HEK293 (cell line): ENCODE measurements around the gene CYP3A7.

Experiments used
- CTCF ChIA-PET: fragments of 350-600 bp; formaldehyde crosslinking; extraction: SDS; loops from one replicate; lab custom pipeline; 2021; ENCODE audit warnings: antibody characterized with exemption; lab: Yijun Ruan, JAX
- POLR2A ChIA-PET: fragments of 300-600 bp; formaldehyde crosslinking; extraction: SDS; loops from one replicate; lab custom pipeline; 2020; ENCODE audit warnings: antibody characterized with exemption, inconsistent platforms; lab: Yijun Ruan, JAX
- H3K27ac ChIP-seq: fragments of 200-500 bp; sonication (Bioruptor generic); 2 replicates; pipeline ENCODE4 v1.5.1; 2014; ENCODE audit warnings: low read depth, low read length, control low read depth, inconsistent platforms; ENCODE audit errors: extremely low read depth
- H3K36me3 ChIP-seq, 2 experiments: fragments of 200-500 bp in 1 of 2; sonication (Bioruptor generic) in 1 of 2; 1 replicate in 1 of 2; 2 replicates in 1 of 2; pipeline ENCODE4 v1.5.1; 2014 to 2017; ENCODE audit warnings: inconsistent platforms in 2 of 2, low read length in 2 of 2; ENCODE audit not compliant: control insufficient read depth in 2 of 2, insufficient read depth in 1 of 2
- H3K4me1 ChIP-seq: fragments of 200-500 bp; sonication (Bioruptor generic); 2 replicates; pipeline ENCODE4 v1.5.1; 2014; ENCODE audit warnings: mild to moderate bottlenecking, low read length, inconsistent platforms; ENCODE audit not compliant: control insufficient read depth, insufficient read depth
- H3K4me3 ChIP-seq: 2 replicates; pipeline ENCODE4 v1.5.1; 2011; ENCODE audit warnings: low read depth, mild to moderate bottlenecking, control low read depth, low read length, moderate library complexity
- H3K9me3 ChIP-seq: fragments of 200-500 bp; sonication (Bioruptor generic); 2 replicates; pipeline ENCODE4 v1.5.1; 2014; ENCODE audit warnings: low read depth, low read length, inconsistent platforms; ENCODE audit not compliant: control insufficient read depth, insufficient read depth
- FEZF1 ChIP-seq: fragments of 450-650 bp; formaldehyde crosslinking; IDR thresholded peaks from 2 replicates; pipeline ENCODE4 v1.5.1; 2016; ENCODE audit warnings: missing biosample characterization, missing genetic modification characterization
- HOXC10 ChIP-seq: sonication (generic); formaldehyde crosslinking; IDR thresholded peaks from 2 replicates; pipeline ENCODE4 v1.8.1; 2023; ENCODE audit warnings: mild to moderate bottlenecking, missing genetic modification reagents
- MYNN ChIP-seq: fragments of 450-650 bp; formaldehyde crosslinking; IDR thresholded peaks from 2 replicates; pipeline ENCODE4 v1.5.1; 2016; ENCODE audit warnings: missing biosample characterization, missing genetic modification characterization, borderline replicate concordance
- SP2 ChIP-seq: fragments of 450-650 bp; formaldehyde crosslinking; IDR thresholded peaks from 2 replicates; pipeline ENCODE4 v1.5.1; 2016; ENCODE audit warnings: missing biosample characterization, missing genetic modification characterization
- ZBTB7A ChIP-seq: fragments of 450-650 bp; formaldehyde crosslinking; IDR thresholded peaks from 2 replicates; pipeline ENCODE4 v1.5.1; 2016; ENCODE audit warnings: low read depth, missing biosample characterization, missing genetic modification characterization
- ZEB2 ChIP-seq: fragments of 450-650 bp; formaldehyde crosslinking; IDR thresholded peaks from 2 replicates; pipeline ENCODE4 v1.5.1; 2016; ENCODE audit warnings: missing biosample characterization, missing genetic modification characterization
- ZFP69B ChIP-seq: fragments of 450-650 bp; formaldehyde crosslinking; IDR thresholded peaks from 2 replicates; pipeline ENCODE4 v1.5.1; 2016; ENCODE audit warnings: missing biosample characterization, missing genetic modification characterization
- ZNF112 ChIP-seq: fragments of 450-650 bp; formaldehyde crosslinking; IDR thresholded peaks from 2 replicates; pipeline ENCODE4 v1.5.0; 2017; ENCODE audit warnings: missing biosample characterization, missing genetic modification characterization
- ZNF211 ChIP-seq: fragments of 450-650 bp; formaldehyde crosslinking; IDR thresholded peaks from 2 replicates; pipeline ENCODE4 v1.5.1; 2016; ENCODE audit warnings: low read depth, missing biosample characterization, missing genetic modification characterization
- ZNF214 ChIP-seq: fragments of 450-650 bp; formaldehyde crosslinking; IDR thresholded peaks from 2 replicates; pipeline ENCODE4 v1.5.1; 2017; ENCODE audit warnings: missing biosample characterization, mild to moderate bottlenecking, missing genetic modification characterization, borderline replicate concordance
- ZNF23 ChIP-seq: fragments of 450-650 bp; formaldehyde crosslinking; IDR thresholded peaks from 2 replicates; pipeline ENCODE4 v1.5.1; 2016; ENCODE audit warnings: missing biosample characterization, missing genetic modification characterization, borderline replicate concordance
- ZNF24 ChIP-seq: fragments of 450-650 bp; formaldehyde crosslinking; IDR thresholded peaks from 2 replicates; pipeline ENCODE4 v1.5.1; 2016; ENCODE audit warnings: missing biosample characterization, missing genetic modification characterization
- ZNF416 ChIP-seq: fragments of 450-650 bp; formaldehyde crosslinking; IDR thresholded peaks from 2 replicates; pipeline ENCODE4 v1.5.1; 2016; ENCODE audit warnings: missing biosample characterization, missing genetic modification characterization
- ZNF514 ChIP-seq: fragments of 450-650 bp; formaldehyde crosslinking; IDR thresholded peaks from 2 replicates; pipeline ENCODE4 v1.5.1; 2016; ENCODE audit warnings: missing biosample characterization, missing genetic modification characterization
- ZNF530 ChIP-seq: fragments of 450-650 bp; formaldehyde crosslinking; IDR thresholded peaks from 2 replicates; pipeline ENCODE4 v1.5.1; 2016; ENCODE audit warnings: low read depth, missing biosample characterization, missing genetic modification characterization
- ZNF561 ChIP-seq: fragments of 450-650 bp; IDR thresholded peaks from 2 replicates; pipeline ENCODE4 v1.5.1; 2018; ENCODE audit warnings: missing biosample characterization, missing genetic modification characterization, borderline replicate concordance
- ZNF660 ChIP-seq: fragments of 450-650 bp; IDR thresholded peaks from 2 replicates; pipeline ENCODE4 v1.5.1; 2018; ENCODE audit warnings: missing biosample characterization, mild to moderate bottlenecking, missing genetic modification characterization
- ZNF677 ChIP-seq: fragments of 450-650 bp; IDR thresholded peaks from 2 replicates; pipeline ENCODE4 v1.5.0; 2018; ENCODE audit warnings: missing biosample characterization, mild to moderate bottlenecking, missing genetic modification characterization, moderate library complexity
- ZNF701 ChIP-seq: fragments of 450-650 bp; formaldehyde crosslinking; IDR thresholded peaks from 2 replicates; pipeline ENCODE4 v1.5.1; 2016; ENCODE audit warnings: missing biosample characterization, missing genetic modification characterization
- ZNF791 ChIP-seq: fragments of 450-650 bp; formaldehyde crosslinking; IDR thresholded peaks from 2 replicates; pipeline ENCODE4 v1.5.1; 2016; ENCODE audit warnings: missing biosample characterization, missing genetic modification characterization
- ZNF830 ChIP-seq: fragments of 450-650 bp; IDR thresholded peaks from 2 replicates; pipeline ENCODE4 v1.5.0; 2018; ENCODE audit warnings: missing biosample characterization, missing genetic modification characterization, low read depth, mild to moderate bottlenecking, moderate library complexity
- ZSCAN30 ChIP-seq: fragments of 450-650 bp; IDR thresholded peaks from 2 replicates; pipeline ENCODE4 v1.5.1; 2018; ENCODE audit warnings: missing biosample characterization, mild to moderate bottlenecking, missing genetic modification characterization, moderate library complexity
- TF ChIP-seq, protein P1 (sequence below): fragments of 450-650 bp; formaldehyde crosslinking; optimal IDR thresholded peaks from 2 replicates; pipeline ENCODE3; 2016; ENCODE audit warnings: missing biosample characterization, mild to moderate bottlenecking, missing genetic modification characterization
- TF ChIP-seq, protein P2 (sequence below): sonication (generic); formaldehyde crosslinking; IDR thresholded peaks from 2 replicates; pipeline ENCODE4 v1.8.1; 2022; ENCODE audit warnings: mild to moderate bottlenecking, moderate library complexity, missing genetic modification reagents

Gene CYP3A7

DNA sequence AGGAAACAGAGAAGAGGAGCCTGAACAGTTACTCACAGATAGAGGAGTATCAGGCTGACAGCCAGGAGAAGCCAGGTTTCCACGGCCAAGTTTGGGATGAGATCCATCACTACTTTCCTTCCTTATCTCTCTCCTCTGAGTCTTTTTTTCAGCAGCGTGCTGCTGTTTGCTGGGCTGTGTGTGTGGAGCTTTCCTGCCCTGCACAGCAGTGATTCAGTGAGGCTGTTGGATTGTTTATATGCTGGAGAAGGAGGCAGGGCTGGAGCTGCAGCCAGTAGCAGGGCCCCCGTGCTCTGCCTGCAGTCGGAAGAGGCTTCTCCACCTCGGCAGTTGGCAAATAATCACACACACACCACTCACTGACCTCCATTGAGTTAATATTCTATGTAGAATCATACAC lies at the start of gene CYP3A7:
CYP3A7 (minus strand) TSS at position 210 of the 400 bp plus-strand sequence; CDS start at position 107, 103 bp downstream.
- H3K4me3 ChIP-seq, result no peak within 1 kb of the TSS
- no peaks in the 10 kb centered on the region for H3K4me1 ChIP-seq
- ChIA-PET CTCF (interaction anchor here (0.7 kb wide), 1 partner anchor 209 kb away, joined by 3 read pairs; no protein-coding TSS in a partner anchor), POLR2A (no interaction called here)
- no peaks in the 10 kb centered on the region for H3K9me3 ChIP-seq
- H3K27ac ChIP-seq, result no peak within 1 kb of the TSS
- TF ChIP-seq ZNF791 (tag by site-specific recombination) (no peak), ZNF23 (tag by site-specific recombination) (no peak), ZNF830 (tag by site-specific recombination) (no peak), ZNF214 (no peak), ZEB2 (no peak), ZNF24 (tag by site-specific recombination) (no peak), SP2 (tag by site-specific recombination) (no peak), ZNF112 (tag by site-specific recombination) (no peak), ZNF530 (no peak), FEZF1 (tag by site-specific recombination) (no peak), ZBTB7A (tag by site-specific recombination) (no peak), ZSCAN30 (no peak), ZFP69B (tag by site-specific recombination) (no peak), ZNF561 (tag by site-specific recombination) (no peak), ZNF701 (no peak)
- H3K36me3 ChIP-seq, result no peaks in the 10 kb centered on the region

DNA sequence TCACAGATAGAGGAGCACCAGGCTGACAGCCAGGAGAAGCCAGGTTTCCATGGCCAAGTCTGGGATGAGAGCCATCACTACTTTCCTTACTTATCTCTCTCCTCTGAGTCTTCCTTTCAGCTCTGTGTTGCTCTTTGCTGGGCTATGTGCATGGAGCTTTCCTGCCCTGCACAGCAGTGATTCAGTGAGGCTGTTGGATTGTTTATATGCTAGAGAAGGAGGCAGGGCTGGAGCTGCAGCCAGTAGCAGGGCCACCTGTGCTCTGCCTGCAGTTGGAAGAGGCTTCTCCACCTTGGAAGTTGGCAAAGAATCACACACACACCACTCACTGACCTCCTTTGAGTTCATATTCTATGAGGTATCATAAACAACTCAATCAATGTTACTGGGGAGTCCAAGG lies 49.0 kb upstream of the CYP3A7 start, which contains the start of gene CYP3A4:
CYP3A4 (minus strand) TSS at position 178 of the 400 bp plus-strand sequence; CDS start at position 75, 103 bp downstream.
- H3K36me3 ChIP-seq, result no peaks in the 10 kb centered on the region
- TF ChIP-seq MYNN (no peak), ZNF416 (tag by site-specific recombination) (no peak)
- TF ChIP-seq, protein P1, sequence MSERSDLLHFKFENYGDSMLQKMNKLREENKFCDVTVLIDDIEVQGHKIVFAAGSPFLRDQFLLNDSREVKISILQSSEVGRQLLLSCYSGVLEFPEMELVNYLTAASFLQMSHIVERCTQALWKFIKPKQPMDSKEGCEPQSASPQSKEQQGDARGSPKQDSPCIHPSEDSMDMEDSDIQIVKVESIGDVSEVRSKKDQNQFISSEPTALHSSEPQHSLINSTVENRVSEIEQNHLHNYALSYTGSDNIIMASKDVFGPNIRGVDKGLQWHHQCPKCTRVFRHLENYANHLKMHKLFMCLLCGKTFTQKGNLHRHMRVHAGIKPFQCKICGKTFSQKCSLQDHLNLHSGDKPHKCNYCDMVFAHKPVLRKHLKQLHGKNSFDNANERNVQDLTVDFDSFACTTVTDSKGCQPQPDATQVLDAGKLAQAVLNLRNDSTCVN (tag by site-specific recombination), result no peak
- TF ChIP-seq, protein P2, sequence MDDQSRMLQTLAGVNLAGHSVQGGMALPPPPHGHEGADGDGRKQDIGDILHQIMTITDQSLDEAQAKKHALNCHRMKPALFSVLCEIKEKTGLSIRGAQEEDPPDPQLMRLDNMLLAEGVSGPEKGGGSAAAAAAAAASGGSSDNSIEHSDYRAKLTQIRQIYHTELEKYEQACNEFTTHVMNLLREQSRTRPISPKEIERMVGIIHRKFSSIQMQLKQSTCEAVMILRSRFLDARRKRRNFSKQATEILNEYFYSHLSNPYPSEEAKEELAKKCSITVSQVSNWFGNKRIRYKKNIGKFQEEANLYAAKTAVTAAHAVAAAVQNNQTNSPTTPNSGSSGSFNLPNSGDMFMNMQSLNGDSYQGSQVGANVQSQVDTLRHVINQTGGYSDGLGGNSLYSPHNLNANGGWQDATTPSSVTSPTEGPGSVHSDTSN (CRISPR knock-in tag), result no peak
- POLR2A ChIA-PET, result no interaction called here
- H3K4me3 ChIP-seq, result no peak within 1 kb of the TSS
- no peaks in the 10 kb centered on the region for H3K4me1 ChIP-seq
- CTCF ChIA-PET, result interaction anchor here (0.6 kb wide), 1 partner anchor 207 kb away, joined by 3 read pairs; no protein-coding TSS in a partner anchor
- H3K27ac ChIP-seq, result no peak within 1 kb of the TSS
- no peaks in the 10 kb centered on the region for H3K9me3 ChIP-seq

DNA sequence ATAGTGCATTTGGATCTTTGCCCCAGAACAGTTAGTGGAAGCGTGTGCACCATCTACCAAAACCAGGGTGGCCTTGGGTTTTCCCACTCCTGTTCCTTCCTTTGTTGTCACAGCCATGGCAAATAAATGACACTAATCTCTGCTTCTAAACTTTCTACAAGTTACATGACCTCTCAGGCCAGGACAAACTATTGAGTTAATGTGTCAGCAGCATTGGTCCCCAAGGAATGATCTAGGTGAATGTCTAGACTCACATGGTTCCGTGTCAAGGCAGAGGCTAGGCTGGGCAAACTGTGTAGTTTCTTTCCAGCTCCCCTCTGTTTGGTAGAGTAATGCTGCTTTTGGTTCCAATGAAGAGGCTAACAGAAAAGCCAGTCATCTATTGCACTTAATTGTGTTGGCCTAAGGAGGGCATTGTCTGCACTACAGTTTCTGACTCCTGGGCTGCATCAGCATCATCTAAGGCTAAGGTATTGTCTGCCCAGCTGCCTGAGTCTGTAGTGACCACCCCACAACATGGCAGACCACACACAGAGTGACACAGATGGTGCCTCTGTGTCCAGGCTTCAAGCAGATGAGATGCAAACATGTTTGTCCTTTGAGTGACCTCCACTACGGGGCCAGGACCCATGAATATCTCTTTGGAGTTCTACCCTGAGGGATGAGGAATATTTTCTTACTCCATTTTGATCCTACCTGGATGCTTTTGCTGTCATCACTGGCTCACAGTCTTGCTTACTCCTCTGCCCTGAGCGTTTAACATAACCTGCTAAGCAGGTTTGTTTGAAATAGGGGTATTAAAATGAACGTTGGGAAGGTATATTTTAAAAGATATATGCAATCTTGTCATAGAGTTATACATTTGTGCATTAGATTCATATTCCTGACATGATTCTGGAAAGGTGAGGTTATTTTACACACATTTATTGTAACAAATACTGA lies 47.3 kb upstream of the CYP3A7 start:
- H3K27ac ChIP-seq, result no peak overlapping the region
- H3K9me3 ChIP-seq, result no peaks in the 10 kb centered on the region
- CTCF ChIA-PET, result no interaction called here
- H3K4me1 ChIP-seq, result no peaks in the 10 kb centered on the region
- POLR2A ChIA-PET, result no interaction called here
- TF ChIP-seq ZNF677 (tag by site-specific recombination) (no peak), HOXC10 (CRISPR knock-in tag) (no peak), ZNF660 (no peak), ZNF514 (tag by site-specific recombination) (no peak), ZNF211 (tag by site-specific recombination) (no peak)
- TF ChIP-seq, protein P2 (CRISPR knock-in tag), result no peak
- no peak overlapping the region for H3K4me3 ChIP-seq
- H3K36me3 ChIP-seq, result no peaks in the 10 kb centered on the region
